ENCODE data around the gene LRRC25.

DNA sequence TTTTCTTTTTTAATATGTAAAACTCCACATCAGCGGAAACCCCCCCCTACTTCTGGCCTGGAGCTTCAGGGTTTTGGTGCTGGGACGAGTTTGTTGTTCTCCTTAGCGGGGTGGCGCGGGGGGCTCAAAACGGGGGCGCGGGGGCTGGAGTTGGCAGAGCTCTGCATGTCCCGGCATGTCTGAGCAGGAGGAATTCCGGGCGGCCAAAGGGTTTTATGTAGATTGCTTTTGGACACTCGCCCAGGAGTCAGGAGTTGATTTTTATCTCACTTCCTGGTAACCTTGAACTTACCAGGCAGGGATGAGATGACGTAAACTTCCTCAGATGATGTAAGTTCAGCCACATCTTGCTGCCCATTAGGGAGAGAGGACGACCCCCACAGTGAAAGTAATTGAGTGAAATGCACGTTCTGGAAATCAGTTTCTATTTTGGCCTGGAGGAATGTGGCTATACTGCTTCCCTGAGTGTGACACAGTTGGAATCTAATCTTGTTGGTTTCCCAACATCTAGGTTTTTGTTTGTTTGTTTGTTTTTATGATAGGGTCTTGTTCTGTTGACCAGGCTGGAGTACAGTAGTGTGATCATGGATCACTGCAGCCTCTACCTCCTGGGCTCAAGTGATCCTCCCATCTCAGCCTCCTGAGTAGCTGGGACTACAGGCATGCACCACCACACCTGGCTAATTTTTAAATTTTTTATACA is 32.4 kb downstream of the LRRC25 start:
- TF ChIP-seq POLR2A (IDR thresholded peaks at IDR 0.05) (peak in 1 of 4 donors; percentile 22), CTCF (IDR thresholded peaks at IDR 0.05) (no peak), EP300 (IDR thresholded peaks at IDR 0.05) (peak; percentile 74 to 97 (median 87)), POLR2AphosphoS5 (IDR thresholded peaks at IDR 0.05) (peak; percentile 58 to 97)

Data from upper lobe of left lung (tissue), 4 donors.